Right cardiac atrium (tissue), 5 donors: Measurements from ENCODE around the gene RPLP1. TPM values are rescaled to one million over a fixed set of nuclear protein-coding genes. Genes with fewer than 3 reads are reported as not detected.

Experiments used
- ATAC-seq, 2 donors: fragments of 200-7000 bp; cut with Tn5 transposase; one replicate each; pipeline versions ENCODE4 v1.8.0 to v1.9.1; 2020; ENCODE audit warnings: moderate library complexity in 2 of 2, mild to moderate bottlenecking in 1 of 2
- DNase-seq, 3 donors: peaks; one replicate each; pipeline ENCODE4 v3.0.0-alpha.2; 2020
- H3K27ac ChIP-seq: one replicate; pipeline ENCODE4 v1.5.1; 2013; ENCODE audit warnings: mild to moderate bottlenecking, low read length, control low read depth, moderate library complexity
- H3K27me3 ChIP-seq: one replicate; pipeline ENCODE4 v1.6.1; 2013; ENCODE audit not compliant: control insufficient read depth, insufficient read depth
- H3K4me1 ChIP-seq: one replicate; pipeline ENCODE4 v1.6.1; 2013; ENCODE audit warnings: low read length; ENCODE audit not compliant: control insufficient read depth, insufficient read depth
- H3K4me3 ChIP-seq: one replicate; pipeline ENCODE4 v1.5.1; 2013; ENCODE audit warnings: low read length, control low read depth
- H3K9me3 ChIP-seq: one replicate; pipeline ENCODE4 v1.6.1; 2013; ENCODE audit warnings: low read length; ENCODE audit not compliant: control insufficient read depth
- WGBS: extraction: QIAGEN DNeasy Blood & Tissue Kit; methylation state at CpG from one replicate; pipeline ENCODE4 v1.1.7; 2013; 5-methylcytosine and 5-hydroxymethylcytosine counted together
- intact Hi-C, 4 donors: fragments of 100-400 bp; cut with DNase I; formaldehyde crosslinking; loops; one replicate each; pipeline versions ENCODE4 v1.11.0 to v1.14.0; 2022 to 2023
- polyA plus RNA-seq: library from polyadenylated mRNA; stranded (reverse); fragments of 200-250 nt; gene quantifications from one replicate; pipeline ENCODE4 v1.2.3, GENCODE V29; 2013
- total RNA-seq, 4 donors: library from RNA; stranded (reverse); fragmentation: NEBNext Ultra II Directional; extraction: Animal tissue kit (Norgen Biotek cat#: 25700); gene quantifications; one replicate each; pipeline ENCODE4 v1.2.1, GENCODE V29; 2021
- donor health status: healthy with polysubstance abuse.
- donor health status: DM: no; HTN: yes; CAD: no.
- donor health status: DM: no; HTN: no; CAD: no.
- donor health status: DM: no; HTN: yes; CAD: no; lungs with severe emphysema.
- donor health status: DM: yes; HTN: yes; CAD: no.

RPLP1 gene
- total and polyA plus RNA-seq, 5 donors = 899 to 1,271 (median 1,013) TPM

GRCh38 chr15:69482686-69483256 lies 30.2 kb downstream of the RPLP1 start:
- H3K4me3 ChIP-seq = no peak overlapping the region
- H3K9me3 ChIP-seq = no peaks in the 10 kb centered on the region
- H3K27me3 ChIP-seq = no peaks in the 10 kb centered on the region
- no peak for DNase-seq
- H3K4me1 ChIP-seq = no peaks in the 10 kb centered on the region
- intact Hi-C loops = loop anchor here in 1 of 4 donors (5.0 kb wide), 1 partner anchor 1005 kb away; no protein-coding TSS in a partner anchor
- no peak for ATAC-seq
- H3K27ac ChIP-seq = no peak overlapping the region
- WGBS = 87% methylated on average over 4 of the region's 4 CpGs

GRCh38 chr15:69484837-69485236 lies 32.2 kb downstream of the RPLP1 start:
- intact Hi-C loops = loop anchor here in 1 of 4 donors (5.0 kb wide), 1 partner anchor 1002 kb away; no protein-coding TSS in a partner anchor

GRCh38 chr15:69486481-69487110 lies 34.0 kb downstream of the RPLP1 start:
- Histone ChIP-seq H3K27me3 (no peaks in the 10 kb centered on the region), H3K9me3 (no peaks in the 10 kb centered on the region), H3K27ac (no peak overlapping the region), H3K4me1 (peaks cover 4% of the 10 kb centered on the region), H3K4me3 (no peak overlapping the region)
- 93% methylated on average over 3 of the region's 3 CpGs for WGBS
- intact Hi-C loops = no loop called here
- ATAC-seq = no peak
- DNase-seq = no peak

More at GRCh38 chr15:69484837-69485236, 32.2 kb downstream of the RPLP1 start:
- Histone ChIP-seq H3K4me1 (peaks cover 4% of the 10 kb centered on the region), H3K4me3 (no peak overlapping the region), H3K27me3 (no peaks in the 10 kb centered on the region), H3K9me3 (no peaks in the 10 kb centered on the region), H3K27ac (no peak overlapping the region)
- 63% methylated on average over 6 of the region's 6 CpGs for WGBS
- ATAC-seq (peak; percentile 39 to 49), DNase-seq (no peak)

GRCh38 chr15:69489073-69489571 lies 36.5 kb downstream of the RPLP1 start:
- intact Hi-C loops = no loop called here
- Histone ChIP-seq H3K4me3 (no peak overlapping the region), H3K27me3 (no peaks in the 10 kb centered on the region), H3K9me3 (no peaks in the 10 kb centered on the region), H3K27ac (peak overlapping the region; percentile 23), H3K4me1 (peaks cover 4% of the 10 kb centered on the region)
- ATAC-seq (peak; percentile 43 to 66), DNase-seq (no peak)
- 53% methylated on average over 3 of the region's 3 CpGs for WGBS

GRCh38 chr15:69490356-69491037 lies 37.9 kb downstream of the RPLP1 start:
- Histone ChIP-seq H3K27me3 (no peaks in the 10 kb centered on the region), H3K4me3 (no peak overlapping the region), H3K27ac (peak overlapping the region; percentile 9), H3K9me3 (no peaks in the 10 kb centered on the region), H3K4me1 (peaks cover 4% of the 10 kb centered on the region)
- intact Hi-C loops = no loop called here
- 55% methylated on average over 11 of the region's 11 CpGs for WGBS
- DNase-seq (no peak), ATAC-seq (peak in 1 of 2 donors; percentile 59)

- peak; percentile 84 to 85 for ATAC-seq
- Histone ChIP-seq H3K27me3 (no peaks in the 10 kb centered on the region), H3K9me3 (no peaks in the 10 kb centered on the region), H3K4me3 (no peak overlapping the region), H3K4me1 (peaks cover 4% of the 10 kb centered on the region), H3K27ac (peak overlapping the region; percentile 9)
- intact Hi-C loops = no loop called here
- WGBS = 46% methylated on average over 3 of the region's 3 CpGs
- DNase-seq = peak; percentile 80 to 89 (median 84)
Measured at GRCh38 chr15:69491038-69491505, 38.5 kb downstream of the RPLP1 start.

- Histone ChIP-seq H3K27me3 (no peaks in the 10 kb centered on the region), H3K4me3 (no peak overlapping the region), H3K4me1 (peaks cover 6% of the 10 kb centered on the region), H3K27ac (no peak overlapping the region), H3K9me3 (no peaks in the 10 kb centered on the region)
- DNase-seq = no peak
- WGBS = 97% methylated on average over 2 of the region's 2 CpGs
- intact Hi-C loops = no loop called here
- ATAC-seq = no peak
Measured at GRCh38 chr15:69493406-69493805, 40.8 kb downstream of the RPLP1 start.

- Histone ChIP-seq H3K4me3 (no peak overlapping the region), H3K4me1 (peaks cover 14% of the 10 kb centered on the region), H3K27ac (no peak overlapping the region), H3K9me3 (no peaks in the 10 kb centered on the region), H3K27me3 (no peaks in the 10 kb centered on the region)
- 30% methylated on average over 2 of the region's 2 CpGs for WGBS
- ATAC-seq (no peak), DNase-seq (no peak)
- intact Hi-C loops = no loop called here
Measured at GRCh38 chr15:69496001-69496400, 43.4 kb downstream of the RPLP1 start.

GRCh38 chr15:69497076-69497475 lies 44.5 kb downstream of the RPLP1 start:
- no peaks in the 10 kb centered on the region for H3K27me3 ChIP-seq
- no peak overlapping the region for H3K27ac ChIP-seq
- ATAC-seq (no peak), DNase-seq (no peak)
- H3K4me1 ChIP-seq = peaks cover 14% of the 10 kb centered on the region
- intact Hi-C loops = no loop called here
- WGBS = 88% methylated on average over 1 of the region's 1 CpG
- H3K4me3 ChIP-seq = no peak overlapping the region
- H3K9me3 ChIP-seq = no peaks in the 10 kb centered on the region

GRCh38 chr15:69497667-69498066 lies 45.0 kb downstream of the RPLP1 start:
- Histone ChIP-seq H3K27ac (no peak overlapping the region), H3K9me3 (no peaks in the 10 kb centered on the region), H3K27me3 (no peaks in the 10 kb centered on the region), H3K4me1 (peaks cover 14% of the 10 kb centered on the region), H3K4me3 (no peak overlapping the region)
- ATAC-seq (no peak), DNase-seq (no peak)
- intact Hi-C loops = no loop called here
- 86% methylated on average over 1 of the region's 1 CpG for WGBS

GRCh38 chr15:69498282-69498681 lies 45.7 kb downstream of the RPLP1 start:
- peaks cover 14% of the 10 kb centered on the region for H3K4me1 ChIP-seq
- H3K4me3 ChIP-seq = no peak overlapping the region
- no peak overlapping the region for H3K27ac ChIP-seq
- ATAC-seq (no peak), DNase-seq (no peak)
- intact Hi-C loops = no loop called here
- H3K27me3 ChIP-seq = no peaks in the 10 kb centered on the region
- no peaks in the 10 kb centered on the region for H3K9me3 ChIP-seq
- WGBS = 91% methylated on average over 15 of the region's 15 CpGs
